Measurements from ENCODE around the gene VPS13D.

VPS13D gene

DNA sequence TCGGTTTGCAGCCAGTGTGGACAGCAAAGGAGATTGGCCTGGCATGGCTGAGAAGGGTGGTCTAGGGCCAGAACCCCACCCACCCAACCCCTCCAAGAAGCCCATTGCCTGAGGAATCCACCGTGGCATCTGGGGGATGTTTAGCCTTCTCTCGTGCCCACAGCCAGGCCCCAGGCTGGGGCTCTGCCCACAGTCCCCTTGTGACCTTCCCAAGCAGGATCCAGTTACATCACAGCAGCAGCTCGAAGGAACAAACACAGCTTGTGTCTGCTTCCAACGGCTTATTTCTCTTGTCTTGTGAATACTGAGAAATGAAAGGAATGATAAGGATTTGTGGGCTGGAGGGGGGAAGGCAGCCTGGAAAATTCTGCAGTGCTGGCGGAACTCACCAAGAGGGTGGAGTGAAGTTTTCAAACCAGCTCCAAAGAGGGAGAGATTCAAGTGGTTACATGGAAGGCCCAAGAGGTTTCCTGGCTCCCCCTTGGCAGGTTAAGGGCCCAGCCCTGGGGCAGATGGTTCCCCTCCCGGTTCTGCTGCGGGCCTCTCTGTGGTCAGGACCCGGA is 326.6 kb downstream of the VPS13D start:
- H3K4me3 ChIP-seq (ENCODE audit: low read depth, low read length): no peak overlapping the region
- TF ChIP-seq, protein P1, sequence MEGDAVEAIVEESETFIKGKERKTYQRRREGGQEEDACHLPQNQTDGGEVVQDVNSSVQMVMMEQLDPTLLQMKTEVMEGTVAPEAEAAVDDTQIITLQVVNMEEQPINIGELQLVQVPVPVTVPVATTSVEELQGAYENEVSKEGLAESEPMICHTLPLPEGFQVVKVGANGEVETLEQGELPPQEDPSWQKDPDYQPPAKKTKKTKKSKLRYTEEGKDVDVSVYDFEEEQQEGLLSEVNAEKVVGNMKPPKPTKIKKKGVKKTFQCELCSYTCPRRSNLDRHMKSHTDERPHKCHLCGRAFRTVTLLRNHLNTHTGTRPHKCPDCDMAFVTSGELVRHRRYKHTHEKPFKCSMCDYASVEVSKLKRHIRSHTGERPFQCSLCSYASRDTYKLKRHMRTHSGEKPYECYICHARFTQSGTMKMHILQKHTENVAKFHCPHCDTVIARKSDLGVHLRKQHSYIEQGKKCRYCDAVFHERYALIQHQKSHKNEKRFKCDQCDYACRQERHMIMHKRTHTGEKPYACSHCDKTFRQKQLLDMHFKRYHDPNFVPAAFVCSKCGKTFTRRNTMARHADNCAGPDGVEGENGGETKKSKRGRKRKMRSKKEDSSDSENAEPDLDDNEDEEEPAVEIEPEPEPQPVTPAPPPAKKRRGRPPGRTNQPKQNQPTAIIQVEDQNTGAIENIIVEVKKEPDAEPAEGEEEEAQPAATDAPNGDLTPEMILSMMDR (IDR thresholded peaks at IDR 0.05; ENCODE audit: control insufficient read depth, extremely low read depth, insufficient read depth): no peak
- no peak for DNase-seq (ENCODE audit: low read depth)

DNA sequence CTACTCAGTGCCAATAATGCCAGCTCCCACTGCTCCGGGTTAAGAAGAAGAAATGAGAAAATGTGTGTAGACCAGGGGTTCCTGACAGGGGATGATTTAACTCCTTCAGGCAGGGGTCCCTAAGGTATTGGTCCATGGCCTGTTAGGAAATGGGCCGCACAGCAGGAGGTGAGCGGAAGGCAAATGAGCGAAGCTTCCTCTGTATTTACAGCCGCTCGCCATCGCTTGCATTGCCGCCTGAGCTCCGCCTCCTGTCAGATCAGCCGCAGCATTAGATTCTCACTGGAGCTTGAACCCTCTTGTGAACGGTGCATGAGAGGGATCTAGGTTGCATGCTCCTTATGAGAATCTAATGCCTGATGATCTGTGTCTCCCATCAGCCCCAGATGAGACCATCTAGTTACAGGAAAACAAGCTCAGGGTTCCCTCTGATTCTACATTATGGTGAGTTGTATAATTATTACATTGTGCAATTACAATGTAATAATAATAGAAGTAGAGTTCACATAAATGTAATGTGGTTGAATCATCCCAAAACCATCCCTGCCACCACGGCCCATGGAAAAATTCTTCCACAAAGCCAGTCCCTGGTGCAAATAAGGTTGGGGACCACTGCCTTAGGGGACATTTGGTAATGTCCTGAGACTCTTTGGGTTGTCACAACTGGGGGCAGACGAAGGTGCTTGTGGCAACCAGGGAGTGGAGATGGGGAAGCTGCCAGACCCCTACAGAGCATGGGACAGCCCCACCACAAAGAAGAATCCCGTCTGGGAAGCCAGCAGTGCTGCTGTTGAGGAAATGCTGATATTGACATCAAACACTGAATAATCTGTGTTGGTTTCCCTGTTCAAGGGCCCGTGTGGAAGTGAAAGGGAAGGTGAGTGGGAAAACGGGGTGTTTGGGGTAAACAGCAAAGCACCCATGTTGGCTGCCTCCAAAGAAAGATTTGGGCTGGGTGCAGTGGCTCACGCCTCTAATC is 327.4 kb downstream of the VPS13D start:
- H3K4me3 ChIP-seq (ENCODE audit: low read depth, low read length): no peak overlapping the region
- TF ChIP-seq, protein P1 (IDR thresholded peaks at IDR 0.05; ENCODE audit: control insufficient read depth, extremely low read depth, insufficient read depth): no peak
- no peak for DNase-seq (ENCODE audit: low read depth)

DNA sequence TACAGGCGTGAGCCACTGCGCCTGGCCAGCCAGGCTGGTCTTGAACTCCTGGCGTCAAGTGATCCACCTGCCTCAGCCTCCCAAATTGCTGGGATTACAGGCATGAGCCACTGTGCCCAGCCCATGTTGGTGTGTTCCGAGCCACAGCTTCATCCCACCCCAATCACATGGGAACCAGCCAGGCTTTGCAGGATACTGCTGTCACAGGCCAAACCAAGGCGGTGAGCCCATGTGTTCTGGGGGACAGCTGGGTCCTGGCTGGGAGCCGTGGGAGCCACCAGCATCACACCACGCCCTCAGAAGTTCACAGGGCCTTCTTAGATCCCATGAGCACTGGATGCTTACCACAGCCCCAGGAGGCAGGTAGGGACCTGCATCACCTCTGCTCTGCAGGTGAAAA is 331.3 kb downstream of the VPS13D start:
- no peak for DNase-seq (ENCODE audit: low read depth)

More for the DNA sequence above, 331.3 kb downstream of the VPS13D start:
- no peak overlapping the region for H3K4me3 ChIP-seq (ENCODE audit: low read depth, low read length)
- TF ChIP-seq, protein P1 (IDR thresholded peaks at IDR 0.05; ENCODE audit: control insufficient read depth, extremely low read depth, insufficient read depth): no peak

All from LNCaP clone FGC (cell line).